ENCODE data around the gene TRAPPC3. TPM values are rescaled to one million over a fixed set of nuclear protein-coding genes. Genes with fewer than 3 reads are reported as not detected.

The TRAPPC3 gene
- total RNA-seq, 1 experiment from 2014 or later, result 86.6 TPM

DNA sequence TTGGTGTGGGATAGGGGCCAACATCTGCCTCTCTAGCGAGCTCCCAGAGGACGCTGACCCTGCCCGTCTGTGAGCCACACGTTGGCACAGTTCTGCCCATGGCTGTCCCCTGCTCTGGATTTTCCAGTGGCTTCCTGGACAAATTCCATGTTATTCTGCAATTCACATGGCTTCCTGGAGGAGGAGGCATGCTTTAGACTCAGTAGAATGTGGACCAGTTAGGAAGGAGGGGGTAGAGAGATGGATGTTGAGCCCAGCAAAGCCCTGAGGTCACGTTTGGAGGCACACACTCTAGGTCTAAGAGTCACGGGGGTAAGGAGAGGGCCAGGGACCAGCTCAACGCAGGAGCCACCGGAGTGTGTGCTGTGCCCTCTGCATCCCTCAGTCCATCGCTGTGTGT, 36.5 kb downstream of the TRAPPC3 start:
- H3K9me3 ChIP-seq (ENCODE audit: low read depth, low read length, poor library complexity, severe bottlenecking), result no peaks in the 10 kb centered on the region
- H3K4me3 ChIP-seq (ENCODE audit: low read depth, low read length, poor library complexity, severe bottlenecking), result no peak overlapping the region
- H3K36me3 ChIP-seq (ENCODE audit: insufficient read depth, low read length, poor library complexity, severe bottlenecking), result no peaks in the 10 kb centered on the region
- ChIA-PET CTCF (no interaction called here), POLR2A (ENCODE audit: low non-redundant PET) (no interaction called here)
- no peaks in the 10 kb centered on the region for H3K27me3 ChIP-seq (replicated peaks; ENCODE audit: insufficient read depth, low read depth, low read length, poor library complexity)
- intact Hi-C loops (cut with micrococcal nuclease; ENCODE audit: unreplicated experiment), result no loop called here
- TF ChIP-seq EZH2 (IDR thresholded peaks at IDR 0.05; ENCODE audit: borderline replicate concordance, low read depth, low read length, poor library complexity, severe bottlenecking), result no peak
- no peak for TF ChIP-seq CTCF (conservative IDR thresholded peaks at IDR 0.05; ENCODE audit: low read depth, low read length)
- DNase-seq (ENCODE audit: low spot score), result no peak
- BruUV-seq (replicated peaks), result no TSS peak
- no peaks in the 10 kb centered on the region for H3K4me1 ChIP-seq (ENCODE audit: insufficient read depth, low read length, poor library complexity, severe bottlenecking)
- H3K27ac ChIP-seq (ENCODE audit: low read depth, low read length, poor library complexity, severe bottlenecking), result no peak overlapping the region

GRCh38 chr1:36111151-36111550, 38.1 kb downstream of the TRAPPC3 start:
- ChIA-PET CTCF (interaction anchor here (0.6 kb wide), 1 partner anchor 14 kb away, joined by 3 read pairs; no protein-coding TSS in a partner anchor), POLR2A (ENCODE audit: low non-redundant PET) (no interaction called here)
- Histone ChIP-seq H3K4me3 (ENCODE audit: low read depth, low read length, poor library complexity, severe bottlenecking) (no peak overlapping the region), H3K36me3 (ENCODE audit: insufficient read depth, low read length, poor library complexity, severe bottlenecking) (no peaks in the 10 kb centered on the region), H3K4me1 (ENCODE audit: insufficient read depth, low read length, poor library complexity, severe bottlenecking) (no peaks in the 10 kb centered on the region), H3K9me3 (ENCODE audit: low read depth, low read length, poor library complexity, severe bottlenecking) (no peaks in the 10 kb centered on the region), H3K27ac (ENCODE audit: low read depth, low read length, poor library complexity, severe bottlenecking) (no peak overlapping the region), H3K27me3 (replicated peaks; ENCODE audit: insufficient read depth, low read depth, low read length, poor library complexity) (no peaks in the 10 kb centered on the region)
- TF ChIP-seq CTCF (conservative IDR thresholded peaks at IDR 0.05; ENCODE audit: low read depth, low read length) (no peak), EZH2 (IDR thresholded peaks at IDR 0.05; ENCODE audit: borderline replicate concordance, low read depth, low read length, poor library complexity, severe bottlenecking) (no peak)
- DNase-seq (ENCODE audit: low spot score), result no peak
- intact Hi-C loops (cut with micrococcal nuclease; ENCODE audit: unreplicated experiment), result no loop called here
- BruUV-seq (replicated peaks), result no TSS peak

DNA sequence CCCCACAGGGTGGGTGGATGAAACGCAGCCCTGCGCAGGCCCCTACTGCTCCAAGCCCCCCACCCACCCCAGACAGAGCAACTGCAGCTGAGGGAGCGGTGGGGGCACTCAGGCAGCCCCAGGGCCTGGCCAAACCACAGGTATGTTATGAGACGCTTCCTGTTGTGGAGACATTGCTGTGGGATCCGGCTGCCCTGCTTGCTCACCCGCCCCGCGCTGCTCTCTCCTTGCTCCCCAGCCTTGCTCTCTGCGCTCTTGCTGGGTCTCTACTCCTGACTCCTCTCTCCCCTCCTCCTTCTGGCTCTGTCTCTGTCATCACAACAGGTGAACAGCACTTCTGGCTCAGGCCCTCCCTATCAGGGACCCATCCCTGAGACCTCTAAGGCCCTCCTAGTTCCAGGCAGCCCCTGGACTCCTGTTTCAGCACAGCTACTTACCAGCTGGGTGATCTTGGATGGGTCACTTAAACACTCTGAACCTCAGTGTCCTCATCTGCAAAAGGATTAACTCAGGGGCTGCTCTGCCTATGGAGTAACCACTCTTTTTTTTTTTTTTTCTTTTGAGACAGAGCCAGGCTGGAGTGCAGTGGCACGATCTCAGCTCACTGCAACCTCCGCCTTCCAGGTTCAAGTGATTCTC, 40.1 kb downstream of the TRAPPC3 start:
- no peaks in the 10 kb centered on the region for H3K4me1 ChIP-seq (ENCODE audit: insufficient read depth, low read length, poor library complexity, severe bottlenecking)
- TF ChIP-seq EZH2 (IDR thresholded peaks at IDR 0.05; ENCODE audit: borderline replicate concordance, low read depth, low read length, poor library complexity, severe bottlenecking) (no peak), CTCF (conservative IDR thresholded peaks at IDR 0.05; ENCODE audit: low read depth, low read length) (no peak)
- CTCF ChIA-PET, result interaction anchor here (0.6 kb wide), 1 partner anchor 40 kb away, joined by 3 read pairs; no protein-coding TSS in a partner anchor
- BruUV-seq (replicated peaks), result no TSS peak
- no peaks in the 10 kb centered on the region for H3K27me3 ChIP-seq (replicated peaks; ENCODE audit: insufficient read depth, low read depth, low read length, poor library complexity)
- H3K27ac ChIP-seq (ENCODE audit: low read depth, low read length, poor library complexity, severe bottlenecking), result no peak overlapping the region
- no peak for DNase-seq (ENCODE audit: low spot score)
- intact Hi-C loops (cut with micrococcal nuclease; ENCODE audit: unreplicated experiment), result no loop called here
- no peaks in the 10 kb centered on the region for H3K9me3 ChIP-seq (ENCODE audit: low read depth, low read length, poor library complexity, severe bottlenecking)
- no peaks in the 10 kb centered on the region for H3K36me3 ChIP-seq (ENCODE audit: insufficient read depth, low read length, poor library complexity, severe bottlenecking)
- H3K4me3 ChIP-seq (ENCODE audit: low read depth, low read length, poor library complexity, severe bottlenecking), result no peak overlapping the region
- POLR2A ChIA-PET (ENCODE audit: low non-redundant PET), result no interaction called here
